ENCODE data around the gene CEP112.

Gene CEP112

GRCh38 chr17:65754081-65754480 lies 437.9 kb downstream of the CEP112 start:
- ChIA-PET POLR2A (no interaction called here), CTCF (no interaction called here)
- TF ChIP-seq CTCF (IDR thresholded peaks at IDR 0.05; ENCODE audit: insufficient read depth, low read length, missing control alignments) = no peak

GRCh38 chr17:65753348-65753747 lies 438.6 kb downstream of the CEP112 start:
- no peak for DNase-seq (ENCODE audit: low read depth, low spot score)
- ChIA-PET POLR2A (no interaction called here), CTCF (no interaction called here)
- no peak overlapping the region for H3K4me3 ChIP-seq (ENCODE audit: low read depth, low read length)
- TF ChIP-seq CTCF (IDR thresholded peaks at IDR 0.05; ENCODE audit: insufficient read depth, low read length, missing control alignments) = no peak

More at GRCh38 chr17:65754081-65754480, 437.9 kb downstream of the CEP112 start:
- H3K4me3 ChIP-seq (ENCODE audit: low read depth, low read length) = no peak overlapping the region
- no peak for DNase-seq (ENCODE audit: low read depth, low spot score)

- CTCF ChIA-PET = interaction anchor here (0.8 kb wide), 1 partner anchor 269 kb away, joined by 3 read pairs; no protein-coding TSS in a partner anchor
- H3K4me3 ChIP-seq (ENCODE audit: low read depth, low read length) = no peak overlapping the region
These were observed 440.7 kb downstream of the CEP112 start for GRCh38 chr17:65751263-65751662.

GRCh38 chr17:65750631-65751115 lies 441.3 kb downstream of the CEP112 start:
- H3K4me3 ChIP-seq (ENCODE audit: low read depth, low read length) = no peak overlapping the region
- TF ChIP-seq CTCF (IDR thresholded peaks at IDR 0.05; ENCODE audit: insufficient read depth, low read length, missing control alignments) = no peak
- CTCF ChIA-PET = no interaction called here
- peak; percentile 50 for DNase-seq (ENCODE audit: low read depth, low spot score)
- POLR2A ChIA-PET = interaction anchor here (0.7 kb wide), 1 partner anchor 8 kb away, joined by 4 read pairs; no protein-coding TSS in a partner anchor

More at GRCh38 chr17:65751263-65751662, 440.7 kb downstream of the CEP112 start:
- no peak for DNase-seq (ENCODE audit: low read depth, low spot score)
- POLR2A ChIA-PET = no interaction called here
- TF ChIP-seq CTCF (IDR thresholded peaks at IDR 0.05; ENCODE audit: insufficient read depth, low read length, missing control alignments) = no peak

GRCh38 chr17:65750166-65750565 lies 441.8 kb downstream of the CEP112 start:
- POLR2A ChIA-PET = interaction anchor here (0.7 kb wide), 1 partner anchor 8 kb away, joined by 4 read pairs; no protein-coding TSS in a partner anchor
- no peak for TF ChIP-seq CTCF (IDR thresholded peaks at IDR 0.05; ENCODE audit: insufficient read depth, low read length, missing control alignments)
- DNase-seq (ENCODE audit: low read depth, low spot score) = no peak
- H3K4me3 ChIP-seq (ENCODE audit: low read depth, low read length) = no peak overlapping the region
- CTCF ChIA-PET = no interaction called here

GRCh38 chr17:65749479-65749878 lies 442.5 kb downstream of the CEP112 start:
- no peak for TF ChIP-seq CTCF (IDR thresholded peaks at IDR 0.05; ENCODE audit: insufficient read depth, low read length, missing control alignments)
- POLR2A ChIA-PET = no interaction called here
- CTCF ChIA-PET = interaction anchor here (1.0 kb wide), 1 partner anchor 46 kb away, joined by 3 read pairs; no protein-coding TSS in a partner anchor
- DNase-seq (ENCODE audit: low read depth, low spot score) = no peak
- no peak overlapping the region for H3K4me3 ChIP-seq (ENCODE audit: low read depth, low read length)
